Neural progenitor cell (in vitro differentiated cells): ENCODE results near the gene LTF.

Experiments used
- CTCF ChIP-seq: fragments of 200-600 bp; sonication (generic); IDR thresholded peaks from 2 replicates; pipeline ENCODE4 v1.5.1; 2017; ENCODE audit warnings: antibody characterized with exemption, mild to moderate bottlenecking
- EZH2 ChIP-seq: fragments of 200-600 bp; sonication (generic); IDR thresholded peaks from 2 replicates; pipeline ENCODE4 v1.6.1; 2017; ENCODE audit warnings: antibody characterized with exemption, mild to moderate bottlenecking, moderate library complexity

GRCh38 chr3:46508850-46509591 is 44.3 kb upstream of the LTF start:
- no peak for TF ChIP-seq EZH2
- TF ChIP-seq CTCF: no peak
